ENCODE data around the gene OTC. TPM values are rescaled to one million over a fixed set of nuclear protein-coding genes. Genes with fewer than 3 reads are reported as not detected.

The OTC gene
- under 1 TPM in 4 of 5 donors, not detected in 1; 0.10 to 0.30 (median 0.20) TPM for polyA plus RNA-seq (ENCODE audit: insufficient read depth in 1 of 5, insufficient read length in 5 of 5, low replicate concordance in 1 of 5)
- long read RNA-seq, donor 1: 0 reads
- long read RNA-seq, donor 2: 0 reads
- long read RNA-seq, donor 3: 0 reads
- long read RNA-seq, donor 4: 0 reads
- long read RNA-seq, donor 5: 0 reads
- long read RNA-seq, donor 6: 0 reads
- long read RNA-seq, donor 7: 0 reads
- long read RNA-seq, donor 8: 0 reads

DNA sequence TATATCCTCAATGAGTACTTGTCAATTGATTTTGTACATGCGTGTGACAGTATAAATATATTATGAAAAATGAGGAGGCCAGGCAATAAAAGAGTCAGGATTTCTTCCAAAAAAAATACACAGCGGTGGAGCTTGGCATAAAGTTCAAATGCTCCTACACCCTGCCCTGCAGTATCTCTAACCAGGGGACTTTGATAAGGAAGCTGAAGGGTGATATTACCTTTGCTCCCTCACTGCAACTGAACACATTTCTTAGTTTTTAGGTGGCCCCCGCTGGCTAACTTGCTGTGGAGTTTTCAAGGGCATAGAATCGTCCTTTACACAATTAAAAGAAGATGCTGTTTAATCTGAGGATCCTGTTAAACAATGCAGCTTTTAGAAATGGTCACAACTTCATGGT lies at the start of gene OTC:
TSS of gene OTC (plus strand) at position 243 of the 400 bp plus-strand sequence. CDS start at position 336, 93 bp downstream.
- no peak for DNase-seq

GRCh38 chrX:38304010-38304409 lies 48.4 kb upstream of the OTC start:
- no peak for DNase-seq

DNA sequence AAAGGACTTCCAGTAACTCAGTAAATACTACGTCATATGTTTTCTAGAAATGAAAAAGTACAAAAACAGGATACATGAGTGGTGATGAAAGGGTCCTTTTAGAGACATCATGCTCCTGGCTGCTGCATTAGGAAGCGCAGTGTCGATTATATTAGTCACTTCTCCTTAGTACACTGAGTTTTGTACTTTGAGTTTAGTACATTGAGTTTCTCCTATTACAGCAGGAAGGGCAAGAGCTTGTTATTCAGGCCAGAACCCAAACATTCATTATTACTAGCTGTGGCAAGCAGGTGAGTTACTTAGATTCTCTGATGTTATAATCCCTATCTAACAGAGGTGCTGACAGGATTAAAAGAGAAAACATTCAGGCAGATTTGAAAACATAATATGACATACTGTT lies 46.4 kb upstream of the OTC start:
- DNase-seq: no peak

- DNase-seq: no peak
These were observed 40.7 kb upstream of the OTC start for GRCh38 chrX:38311743-38312142.

GRCh38 chrX:38312436-38312835 lies 40.0 kb upstream of the OTC start:
- no peak for DNase-seq

DNA sequence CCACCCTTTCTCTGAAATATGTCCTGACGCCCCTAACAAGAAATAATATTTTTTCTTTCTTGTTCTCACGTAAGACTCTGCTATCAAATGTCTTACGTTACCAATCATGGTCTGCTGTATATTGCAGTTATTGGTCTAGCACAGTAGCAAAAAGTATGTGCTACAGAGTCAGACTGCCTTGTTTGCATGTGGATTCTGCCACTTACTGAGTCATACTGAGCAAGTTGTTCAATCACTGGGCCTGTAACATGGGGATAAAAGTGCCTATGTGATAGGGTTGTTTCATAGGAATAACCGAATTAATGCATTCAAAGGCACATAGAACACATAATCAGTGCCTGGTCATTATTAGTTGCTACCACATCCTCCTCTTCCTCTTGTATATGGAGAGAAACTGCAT lies 39.2 kb upstream of the OTC start:
- DNase-seq: no peak

DNA sequence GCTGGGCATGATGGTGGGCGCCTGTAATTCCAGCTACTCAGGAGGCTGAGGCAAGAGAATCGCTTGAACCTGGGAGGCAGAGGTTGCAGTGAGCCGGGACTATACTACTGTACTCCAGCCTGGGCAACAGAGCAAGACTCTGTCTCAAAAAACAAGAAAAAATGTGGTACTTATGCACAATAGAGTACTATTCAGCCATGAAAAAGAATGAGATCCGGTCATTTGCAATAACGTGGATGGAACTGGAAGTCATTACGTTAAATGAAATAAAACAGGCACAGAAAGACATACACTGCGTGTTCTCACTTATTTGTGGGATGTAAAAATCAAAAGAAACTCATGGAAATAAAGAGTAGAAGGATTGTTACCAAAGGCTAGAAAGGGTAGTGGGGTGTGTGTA lies 37.2 kb upstream of the OTC start:
- DNase-seq: no peak

GRCh38 chrX:38318196-38318595 lies 34.2 kb upstream of the OTC start:
- no peak for DNase-seq

- no peak for DNase-seq
These were observed 33.8 kb upstream of the OTC start for GRCh38 chrX:38318606-38319005.

GRCh38 chrX:38320819-38321218 lies 31.6 kb upstream of the OTC start:
- no peak for DNase-seq

DNA sequence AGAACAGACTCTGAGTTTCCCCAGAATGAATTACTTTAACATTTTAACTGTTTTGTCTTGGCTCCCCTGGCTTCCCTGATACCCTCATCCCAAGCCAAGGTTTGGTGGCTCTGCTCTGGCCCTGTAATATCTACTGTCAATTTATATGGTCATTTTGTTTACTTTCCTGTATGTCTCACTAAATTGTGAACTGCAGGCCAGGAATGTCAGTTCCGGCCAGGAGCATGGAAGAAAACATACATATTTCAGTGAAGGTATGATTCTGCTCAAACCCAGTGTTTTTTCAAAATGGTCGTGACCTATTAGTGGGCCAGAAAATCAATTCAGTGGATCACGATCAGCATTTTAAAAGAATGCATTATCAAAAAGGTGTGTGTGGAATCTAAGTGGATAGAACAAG lies 26.3 kb upstream of the OTC start:
- no peak for DNase-seq

DNA sequence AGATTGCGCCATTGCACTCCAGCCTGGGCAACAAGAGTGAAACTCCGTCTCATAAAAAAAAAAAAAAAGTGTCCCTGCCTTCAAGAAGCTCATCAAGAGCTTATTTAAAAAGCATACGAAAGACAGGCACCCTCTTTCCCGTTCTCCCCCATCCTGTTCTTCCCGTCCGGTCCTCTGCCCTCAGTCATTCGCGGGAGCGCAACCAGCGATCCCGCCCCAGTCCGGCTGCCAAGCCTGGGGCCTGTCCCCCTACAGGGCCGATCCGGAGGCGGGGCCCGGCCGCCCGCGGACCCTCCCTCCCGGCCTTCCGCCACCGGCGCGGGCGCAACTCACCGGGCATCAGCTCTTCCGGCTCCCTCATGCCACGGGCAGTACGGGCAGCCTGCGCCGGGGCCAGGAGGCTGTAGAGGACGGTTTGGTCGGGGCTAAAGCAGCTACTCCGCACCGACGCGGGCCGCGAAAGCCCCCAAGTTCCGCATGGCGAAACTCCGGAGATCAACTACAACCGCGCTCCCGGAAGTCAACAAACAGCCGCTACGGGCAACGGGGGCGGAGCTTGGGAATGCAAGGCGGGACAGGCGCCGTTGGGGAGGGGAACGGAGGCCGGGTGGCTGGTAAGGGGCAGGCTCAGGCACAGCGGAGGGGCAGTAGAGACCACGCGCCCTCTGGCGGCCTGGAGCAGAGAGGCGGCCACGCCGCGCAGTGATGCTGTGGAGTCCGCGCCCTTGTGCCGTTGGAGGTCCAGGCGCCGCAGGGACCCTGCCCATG lies 25.2 kb upstream of the OTC start, which contains the start of gene RPGR:
TSS of gene RPGR (minus strand) at position 503 of the 768 bp plus-strand sequence. CDS start at position 361, 142 bp downstream.
- peak; percentile 90 to 92 for DNase-seq

GRCh38 chrX:38327775-38328081 lies 24.7 kb upstream of the OTC start:
- DNase-seq: no peak

DNA sequence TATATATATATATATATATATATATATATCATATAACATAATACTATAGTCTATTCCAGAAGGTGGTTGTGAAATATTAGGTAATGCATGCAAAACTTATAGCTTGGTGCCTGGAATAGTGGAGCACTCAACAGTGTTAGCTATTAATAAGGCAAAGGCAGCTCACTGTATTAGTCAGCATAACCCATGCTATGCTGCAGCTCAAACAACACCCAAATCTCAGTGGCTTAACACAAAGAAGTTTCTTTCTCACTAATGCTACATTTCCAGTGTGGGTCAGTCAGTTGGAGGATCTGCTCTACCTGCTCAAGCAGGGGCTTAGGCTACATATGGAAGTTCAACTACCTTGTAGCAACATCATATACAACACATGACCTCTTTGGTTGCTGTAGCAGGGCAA lies 19.9 kb upstream of the OTC start:
- no peak for DNase-seq

- no peak for DNase-seq
These were observed 17.0 kb upstream of the OTC start for GRCh38 chrX:38335382-38335781.

DNA sequence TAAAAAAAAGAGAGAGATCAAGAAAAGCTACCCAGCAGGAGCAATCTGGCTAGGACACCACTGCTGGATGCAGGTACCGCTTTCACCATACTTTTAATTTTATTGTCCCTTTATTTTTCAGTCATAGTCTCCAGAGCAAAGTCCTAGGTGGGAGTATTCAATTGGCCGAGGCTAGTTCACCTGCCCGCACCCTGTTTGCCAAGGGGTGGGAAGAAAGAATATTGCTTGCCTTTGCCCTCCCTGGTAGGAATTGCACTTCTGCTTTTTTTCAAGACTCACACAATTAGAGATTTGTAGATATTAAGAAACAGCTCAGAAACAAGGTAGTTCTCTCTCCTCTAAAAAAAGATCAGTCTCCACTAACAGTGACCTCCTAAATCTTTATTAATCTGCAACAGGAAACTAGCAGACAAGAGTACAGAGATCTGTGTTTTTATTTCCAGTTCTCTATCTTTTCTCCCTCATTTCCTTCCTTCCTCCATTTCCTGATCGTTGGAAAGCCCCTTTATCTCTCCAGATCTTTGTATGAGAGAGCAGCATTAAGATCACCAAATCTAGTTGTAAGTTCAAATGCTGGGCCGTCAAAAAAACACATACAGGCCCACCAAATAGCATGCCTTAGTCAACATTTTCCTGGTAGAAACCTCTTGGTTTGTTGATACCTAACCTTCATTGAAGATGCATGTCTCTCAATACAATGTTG lies 15.7 kb upstream of the OTC start:
- DNase-seq: no peak

DNA sequence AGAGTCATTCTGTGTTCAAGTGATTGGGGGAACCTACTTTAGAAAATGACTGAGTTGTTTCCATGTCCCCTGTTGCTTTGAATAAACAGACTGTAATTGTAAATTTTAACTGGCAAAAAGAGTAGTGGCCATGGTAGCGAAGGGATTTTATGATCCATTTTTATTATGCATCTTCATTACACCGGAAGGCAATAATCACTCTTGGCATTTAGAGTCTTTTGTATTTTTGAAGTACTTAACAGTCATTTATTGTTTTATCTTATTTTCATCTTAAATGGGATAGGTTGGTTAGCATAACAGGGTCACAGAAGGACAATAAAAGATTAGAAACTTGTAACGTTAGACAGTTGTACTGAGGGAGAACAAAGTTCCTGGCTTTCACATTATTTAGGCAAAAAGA lies 11.0 kb upstream of the OTC start:
- no peak for DNase-seq

- no peak for DNase-seq
These were observed 9.3 kb upstream of the OTC start for GRCh38 chrX:38342853-38343778.

GRCh38 chrX:38346150-38346549 lies 6.3 kb upstream of the OTC start:
- DNase-seq: no peak

DNA sequence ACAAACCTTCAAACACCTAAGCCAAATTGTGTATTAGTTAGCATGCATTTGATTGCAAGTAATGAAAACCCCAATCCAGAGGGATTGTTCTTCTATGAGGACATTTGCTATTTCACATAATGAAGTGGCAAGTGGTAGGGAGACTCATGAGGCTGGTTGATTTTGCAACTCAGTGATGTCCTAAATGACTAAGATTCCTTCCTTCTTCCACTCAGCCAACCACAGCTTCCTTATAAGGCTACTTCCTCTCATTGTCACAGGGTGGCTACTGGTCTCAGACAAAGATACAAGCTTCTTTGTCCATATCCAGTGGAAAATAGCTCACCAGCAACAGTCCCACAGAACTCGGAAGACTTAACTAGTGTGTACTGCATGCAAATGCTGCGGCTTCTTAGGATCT lies 5.3 kb upstream of the OTC start:
- DNase-seq: no peak

DNA sequence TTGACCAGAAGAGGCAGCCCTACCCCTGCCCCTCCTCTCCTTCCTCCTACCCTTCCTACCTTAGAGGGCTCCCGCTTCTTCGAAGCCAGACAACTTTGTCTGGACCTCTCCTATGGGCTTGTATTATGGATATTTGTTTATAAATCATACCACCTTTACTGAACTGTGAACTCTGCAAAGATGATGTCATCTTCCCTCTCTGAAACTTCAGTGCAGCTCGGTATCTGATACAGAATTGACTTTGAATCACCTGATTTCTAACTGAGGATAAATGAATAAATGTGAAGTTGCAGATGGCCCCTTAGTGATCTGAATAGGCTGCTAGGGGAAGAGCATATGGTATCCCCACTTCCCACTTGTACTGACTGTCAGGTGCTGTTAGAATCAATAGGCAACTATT lies 1.1 kb upstream of the OTC start:
- no peak for DNase-seq

- no peak for DNase-seq
These were observed 4.0 kb downstream of the OTC start for GRCh38 chrX:38356401-38356800.

All from right lung (tissue), 10 donors.